Measurements from ENCODE around the gene NXPH4. TPM values are rescaled to one million over a fixed set of nuclear protein-coding genes. Genes with fewer than 3 reads are reported as not detected.

The NXPH4 gene
- polyA plus RNA-seq, 1 experiment = 2.8 TPM

DNA sequence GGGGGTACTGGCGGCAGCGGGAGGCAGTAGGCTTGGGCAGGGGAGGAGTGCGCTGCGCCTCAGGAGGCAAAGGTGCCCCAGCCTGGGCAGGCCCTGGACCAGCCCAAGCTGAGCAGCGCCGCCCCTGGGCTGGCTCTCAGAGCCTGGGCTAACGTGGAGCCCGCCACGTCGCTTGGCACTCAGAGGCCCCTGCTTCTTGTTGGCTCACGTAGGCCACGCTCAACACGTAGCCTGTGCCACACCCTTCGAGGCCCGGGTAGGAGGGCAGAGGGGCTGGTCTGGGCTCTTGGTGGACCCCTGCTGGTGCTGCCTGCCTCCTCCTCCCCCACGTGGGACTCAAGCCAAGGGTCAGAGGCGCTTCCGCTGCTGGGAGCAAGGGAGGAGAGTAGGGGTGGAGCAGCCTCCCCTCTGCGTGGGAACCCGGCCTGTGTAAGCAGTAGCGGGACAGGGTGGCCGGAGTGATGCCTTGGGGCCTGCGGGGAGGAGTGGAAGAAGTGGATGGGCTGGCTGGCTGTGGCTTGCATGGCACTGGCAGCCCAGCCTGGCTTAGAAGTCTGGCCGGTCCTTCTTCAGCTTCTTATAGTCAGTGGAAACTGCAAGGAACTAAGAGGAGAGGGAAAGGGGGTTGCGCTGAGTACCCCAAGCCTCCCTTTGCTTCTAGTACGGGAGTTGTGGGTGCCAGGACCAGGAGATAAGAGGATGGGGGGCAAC lies 18.6 kb downstream of the NXPH4 start:
- ChIA-PET POLR2A (no interaction called here), CTCF (interaction anchor here (14.1 kb wide), 1 partner anchor 22 kb away, joined by 334 read pairs; the partner anchor contains the start of gene NXPH4)
- Histone ChIP-seq H3K36me3 (ENCODE audit: control insufficient read depth, insufficient read depth, low read length) (peaks cover 42% of the 10 kb centered on the region), H3K27me3 (ENCODE audit: control insufficient read depth, insufficient read depth, low read length) (no peaks in the 10 kb centered on the region), H3K4me3 (ENCODE audit: low read depth, low read length) (no peak overlapping the region)
- TF ChIP-seq, protein P1, sequence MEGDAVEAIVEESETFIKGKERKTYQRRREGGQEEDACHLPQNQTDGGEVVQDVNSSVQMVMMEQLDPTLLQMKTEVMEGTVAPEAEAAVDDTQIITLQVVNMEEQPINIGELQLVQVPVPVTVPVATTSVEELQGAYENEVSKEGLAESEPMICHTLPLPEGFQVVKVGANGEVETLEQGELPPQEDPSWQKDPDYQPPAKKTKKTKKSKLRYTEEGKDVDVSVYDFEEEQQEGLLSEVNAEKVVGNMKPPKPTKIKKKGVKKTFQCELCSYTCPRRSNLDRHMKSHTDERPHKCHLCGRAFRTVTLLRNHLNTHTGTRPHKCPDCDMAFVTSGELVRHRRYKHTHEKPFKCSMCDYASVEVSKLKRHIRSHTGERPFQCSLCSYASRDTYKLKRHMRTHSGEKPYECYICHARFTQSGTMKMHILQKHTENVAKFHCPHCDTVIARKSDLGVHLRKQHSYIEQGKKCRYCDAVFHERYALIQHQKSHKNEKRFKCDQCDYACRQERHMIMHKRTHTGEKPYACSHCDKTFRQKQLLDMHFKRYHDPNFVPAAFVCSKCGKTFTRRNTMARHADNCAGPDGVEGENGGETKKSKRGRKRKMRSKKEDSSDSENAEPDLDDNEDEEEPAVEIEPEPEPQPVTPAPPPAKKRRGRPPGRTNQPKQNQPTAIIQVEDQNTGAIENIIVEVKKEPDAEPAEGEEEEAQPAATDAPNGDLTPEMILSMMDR (IDR thresholded peaks at IDR 0.05; ENCODE audit: insufficient read depth, low read depth, low read length) = no peak
- DNase-seq (ENCODE audit: low read depth) = no peak

GRCh38 chr12:57235728-57236131 lies 19.1 kb downstream of the NXPH4 start:
- Histone ChIP-seq H3K36me3 (ENCODE audit: control insufficient read depth, insufficient read depth, low read length) (peaks cover 42% of the 10 kb centered on the region), H3K4me3 (ENCODE audit: low read depth, low read length) (no peak overlapping the region), H3K27me3 (ENCODE audit: control insufficient read depth, insufficient read depth, low read length) (no peaks in the 10 kb centered on the region)
- TF ChIP-seq, protein P1 (IDR thresholded peaks at IDR 0.05; ENCODE audit: insufficient read depth, low read depth, low read length) = no peak
- DNase-seq (ENCODE audit: low read depth) = no peak
- ChIA-PET CTCF (interaction anchor here (14.1 kb wide), 1 partner anchor 23 kb away, joined by 334 read pairs; the partner anchor contains the start of gene NXPH4), POLR2A (no interaction called here)

DNA sequence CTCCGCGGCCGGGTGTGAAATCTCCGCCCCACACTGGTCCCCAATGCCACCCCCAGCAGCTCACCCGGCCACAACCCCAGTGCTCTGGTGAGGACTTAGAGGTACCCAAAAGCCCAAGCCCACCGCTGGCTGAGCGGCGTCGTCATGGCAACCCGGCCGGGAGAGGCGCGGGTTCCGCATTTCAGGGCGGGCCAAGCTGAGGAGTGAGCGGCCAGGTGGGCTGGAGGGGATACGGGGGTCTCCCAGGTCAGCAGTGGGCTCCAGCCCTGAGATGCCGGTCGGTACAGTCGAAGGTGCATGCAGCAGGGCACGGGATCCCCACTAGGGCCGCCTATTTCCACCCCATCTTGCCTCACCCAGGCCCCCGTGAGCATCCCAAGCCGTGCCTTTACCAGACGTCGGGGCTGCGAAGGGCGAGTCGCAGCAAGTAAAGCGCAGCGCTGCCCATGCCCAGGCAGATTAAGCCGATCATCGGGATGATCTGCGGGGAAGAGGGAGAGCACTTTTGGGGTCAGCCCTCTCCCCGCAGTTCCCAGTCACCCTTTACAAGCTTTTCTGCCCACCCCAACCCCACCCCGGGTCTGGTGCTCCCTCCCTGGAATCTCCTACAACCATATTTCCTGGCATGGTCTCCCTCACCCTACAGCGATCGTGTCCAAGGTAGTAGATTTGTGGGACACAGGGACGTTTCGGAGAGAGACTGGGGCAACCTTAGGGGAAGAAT lies 19.8 kb downstream of the NXPH4 start:
- no peaks in the 10 kb centered on the region for H3K27me3 ChIP-seq (ENCODE audit: control insufficient read depth, insufficient read depth, low read length)
- DNase-seq (ENCODE audit: low read depth) = no peak
- TF ChIP-seq, protein P1 (IDR thresholded peaks at IDR 0.05; ENCODE audit: insufficient read depth, low read depth, low read length) = no peak
- CTCF ChIA-PET = interaction anchor here (0.8 to 14.1 kb wide), 3 partner anchors 8 to 124 kb away, joined by 3 to 334 read pairs (median 235); partner anchors contain the start of genes NXPH4 and SHMT2
- peaks cover 42% of the 10 kb centered on the region for H3K36me3 ChIP-seq (ENCODE audit: control insufficient read depth, insufficient read depth, low read length)
- H3K4me3 ChIP-seq (ENCODE audit: low read depth, low read length) = no peak overlapping the region
- POLR2A ChIA-PET = interaction anchor here (1.5 kb wide), 1 partner anchor 7 kb away, joined by 5 read pairs; the partner anchor contains the start of gene SHMT2

DNA sequence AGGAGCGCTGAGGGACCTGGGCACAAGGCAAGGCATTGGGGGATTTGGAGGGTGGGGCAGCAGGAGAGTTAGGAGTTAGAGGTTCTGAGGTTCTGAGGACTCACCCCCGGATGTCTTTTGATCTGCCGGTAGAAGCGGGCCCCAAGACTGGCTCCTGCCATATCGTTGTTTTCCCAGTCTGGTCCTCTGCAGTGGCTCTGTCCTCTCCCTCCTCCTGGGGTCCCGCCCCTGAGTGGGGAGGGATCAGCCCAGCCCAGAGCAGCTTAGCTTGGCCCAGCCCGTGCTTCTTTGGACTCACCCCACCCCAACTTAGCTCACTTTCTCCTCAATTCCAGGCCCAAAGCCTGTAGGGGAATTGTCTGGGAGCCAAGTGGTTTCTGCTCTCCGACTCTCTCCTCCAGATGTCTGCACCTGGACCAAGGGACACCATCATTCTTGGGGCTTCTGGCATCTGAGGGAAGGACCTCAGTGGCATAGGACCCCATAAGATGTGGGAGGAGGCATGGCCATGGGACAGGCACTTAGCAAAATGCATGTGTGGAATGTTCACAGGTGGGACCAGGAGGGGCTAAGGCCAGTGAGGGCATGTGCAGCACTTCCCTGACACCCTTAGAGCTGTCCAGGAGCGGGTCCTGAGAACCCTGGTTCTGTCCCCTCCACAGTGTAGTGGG lies 20.5 kb downstream of the NXPH4 start:
- CTCF ChIA-PET = interaction anchor here (0.8 to 14.1 kb wide), 4 partner anchors 9 to 125 kb away, joined by 3 to 334 read pairs (median 128); partner anchors contain the start of genes NXPH4 and SHMT2
- DNase-seq (ENCODE audit: low read depth) = no peak
- Histone ChIP-seq H3K36me3 (ENCODE audit: control insufficient read depth, insufficient read depth, low read length) (peaks cover 35% of the 10 kb centered on the region), H3K27me3 (ENCODE audit: control insufficient read depth, insufficient read depth, low read length) (no peaks in the 10 kb centered on the region; the same call in 1 of the 2 replicates), H3K4me3 (ENCODE audit: low read depth, low read length) (no peak overlapping the region)
- POLR2A ChIA-PET = interaction anchor here (1.5 kb wide), 1 partner anchor 7 kb away, joined by 5 read pairs; the partner anchor contains the start of gene SHMT2
- TF ChIP-seq, protein P1 (IDR thresholded peaks at IDR 0.05; ENCODE audit: insufficient read depth, low read depth, low read length) = no peak

All from BJ (cell line).